Cardiac muscle cell (in vitro differentiated cells and primary cell): ENCODE results near the gene CYB5D1. TPM values are rescaled to one million over a fixed set of nuclear protein-coding genes. Genes with fewer than 3 reads are reported as not detected.
A peak's percentile ranks its signal among the peaks of the same experiment; 100 is the strongest.
"Not testable (repeated sequence)": the region's sequence is repeated elsewhere in the genome, so short reads cannot be mapped to it uniquely, and the experiment has no call there.

Experiments
- DNase-seq, 2 donors: peaks; one replicate each; pipeline versions ENCODE4 v3.0.0 to v3.0.0-alpha.2; 2010 to 2017; ENCODE audit warnings: low read depth in 1 of 2, low spot score in 1 of 2
- H3K27ac ChIP-seq: fragments of 200-600 bp; sonication (generic); 2 replicates; pipeline ENCODE4 v1.5.1; 2016
- H3K27me3 ChIP-seq: fragments of 200-600 bp; sonication (generic); 2 replicates; pipeline ENCODE4 v1.6.0; 2016; ENCODE audit warnings: control low read depth
- H3K36me3 ChIP-seq: fragments of 200-600 bp; sonication (generic); 2 replicates; pipeline ENCODE4 v1.5.1; 2016; ENCODE audit warnings: control low read depth
- H3K4me1 ChIP-seq: fragments of 200-600 bp; sonication (generic); 2 replicates; pipeline ENCODE4 v1.8.1; 2017; ENCODE audit warnings: low read depth, mild to moderate bottlenecking, mixed run types
- H3K4me3 ChIP-seq: fragments of 200-600 bp; sonication (generic); 2 replicates; pipeline ENCODE4 v1.5.1; 2016; ENCODE audit warnings: mild to moderate bottlenecking
- H3K9me3 ChIP-seq: fragments of 200-600 bp; sonication (generic); 2 replicates; pipeline ENCODE4 v1.5.1; 2017; ENCODE audit warnings: low read depth, mild to moderate bottlenecking, control low read depth
- polyA plus RNA-seq: library from polyadenylated mRNA; unstranded; fragments of >200 nt; fragmentation: Nextera tagmentation; extraction: Ambion mirVana; gene quantifications from 2 replicates; pipeline ENCODE4 v1.2.1, GENCODE V29; 2016
- total RNA-seq: library from RNA; depleted of rRNA; stranded (reverse); fragments of >200 nt; gene quantifications from 2 replicates; pipeline ENCODE4 v1.2.3, GENCODE V29; 2016
- TF ChIP-seq, protein P1 (sequence below): IDR thresholded peaks from 2 replicates; pipeline ENCODE4 v1.5.1; 2012; ENCODE audit warnings: low read depth, mild to moderate bottlenecking, low read length

The CYB5D1 gene, protein sequence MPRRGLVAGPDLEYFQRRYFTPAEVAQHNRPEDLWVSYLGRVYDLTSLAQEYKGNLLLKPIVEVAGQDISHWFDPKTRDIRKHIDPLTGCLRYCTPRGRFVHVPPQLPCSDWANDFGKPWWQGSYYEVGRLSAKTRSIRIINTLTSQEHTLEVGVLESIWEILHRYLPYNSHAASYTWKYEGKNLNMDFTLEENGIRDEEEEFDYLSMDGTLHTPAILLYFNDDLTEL
- 14.0 and 14.3 TPM in 2 replicates for total RNA-seq
- polyA plus RNA-seq, result 10.7 and 13.7 TPM in 2 replicates

DNA sequence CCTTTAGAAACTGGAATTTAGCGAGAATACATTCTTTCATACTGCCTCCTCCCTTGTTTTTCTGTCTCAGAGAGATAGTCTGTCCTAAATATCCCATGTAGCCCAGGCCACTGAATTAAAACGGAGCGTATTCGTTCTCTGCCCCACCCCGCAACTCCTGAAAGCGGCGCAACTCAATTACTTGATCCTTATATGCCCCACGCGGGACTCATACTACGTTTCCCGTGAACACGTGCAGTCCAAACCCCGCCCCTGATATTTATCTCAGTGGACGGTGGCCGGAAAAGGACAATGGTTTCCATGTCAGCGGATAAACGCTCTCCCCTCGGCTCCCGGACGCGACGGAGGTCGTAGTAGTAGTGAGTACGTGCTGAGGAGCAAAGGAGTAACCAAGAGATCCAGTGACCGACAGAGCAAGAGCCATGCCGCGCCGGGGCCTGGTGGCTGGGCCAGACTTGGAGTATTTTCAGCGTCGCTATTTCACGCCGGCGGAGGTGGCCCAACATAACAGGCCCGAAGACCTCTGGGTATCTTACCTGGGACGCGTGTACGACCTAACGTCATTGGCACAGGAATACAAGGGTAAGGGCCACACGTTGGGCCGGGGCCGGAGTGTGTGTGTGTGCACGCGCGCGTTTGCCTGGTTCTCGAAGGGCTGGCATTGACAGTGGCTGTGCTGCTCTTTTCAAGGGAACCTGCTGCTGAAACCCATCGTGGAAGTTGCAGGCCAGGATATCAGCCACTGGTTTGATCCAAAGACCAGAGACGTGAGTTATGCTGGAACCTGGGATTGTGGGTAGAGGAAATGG is at the start of gene CYB5D1:
Gene CYB5D1, plus strand, starts transcription at position 291 of the 809 bp plus-strand sequence. Its CDS starts 132 bp downstream, at position 423.
- H3K27ac ChIP-seq, result peak within 1 kb of the TSS; percentile 87
- TF ChIP-seq, protein P1, sequence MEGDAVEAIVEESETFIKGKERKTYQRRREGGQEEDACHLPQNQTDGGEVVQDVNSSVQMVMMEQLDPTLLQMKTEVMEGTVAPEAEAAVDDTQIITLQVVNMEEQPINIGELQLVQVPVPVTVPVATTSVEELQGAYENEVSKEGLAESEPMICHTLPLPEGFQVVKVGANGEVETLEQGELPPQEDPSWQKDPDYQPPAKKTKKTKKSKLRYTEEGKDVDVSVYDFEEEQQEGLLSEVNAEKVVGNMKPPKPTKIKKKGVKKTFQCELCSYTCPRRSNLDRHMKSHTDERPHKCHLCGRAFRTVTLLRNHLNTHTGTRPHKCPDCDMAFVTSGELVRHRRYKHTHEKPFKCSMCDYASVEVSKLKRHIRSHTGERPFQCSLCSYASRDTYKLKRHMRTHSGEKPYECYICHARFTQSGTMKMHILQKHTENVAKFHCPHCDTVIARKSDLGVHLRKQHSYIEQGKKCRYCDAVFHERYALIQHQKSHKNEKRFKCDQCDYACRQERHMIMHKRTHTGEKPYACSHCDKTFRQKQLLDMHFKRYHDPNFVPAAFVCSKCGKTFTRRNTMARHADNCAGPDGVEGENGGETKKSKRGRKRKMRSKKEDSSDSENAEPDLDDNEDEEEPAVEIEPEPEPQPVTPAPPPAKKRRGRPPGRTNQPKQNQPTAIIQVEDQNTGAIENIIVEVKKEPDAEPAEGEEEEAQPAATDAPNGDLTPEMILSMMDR, result no peak

DNA sequence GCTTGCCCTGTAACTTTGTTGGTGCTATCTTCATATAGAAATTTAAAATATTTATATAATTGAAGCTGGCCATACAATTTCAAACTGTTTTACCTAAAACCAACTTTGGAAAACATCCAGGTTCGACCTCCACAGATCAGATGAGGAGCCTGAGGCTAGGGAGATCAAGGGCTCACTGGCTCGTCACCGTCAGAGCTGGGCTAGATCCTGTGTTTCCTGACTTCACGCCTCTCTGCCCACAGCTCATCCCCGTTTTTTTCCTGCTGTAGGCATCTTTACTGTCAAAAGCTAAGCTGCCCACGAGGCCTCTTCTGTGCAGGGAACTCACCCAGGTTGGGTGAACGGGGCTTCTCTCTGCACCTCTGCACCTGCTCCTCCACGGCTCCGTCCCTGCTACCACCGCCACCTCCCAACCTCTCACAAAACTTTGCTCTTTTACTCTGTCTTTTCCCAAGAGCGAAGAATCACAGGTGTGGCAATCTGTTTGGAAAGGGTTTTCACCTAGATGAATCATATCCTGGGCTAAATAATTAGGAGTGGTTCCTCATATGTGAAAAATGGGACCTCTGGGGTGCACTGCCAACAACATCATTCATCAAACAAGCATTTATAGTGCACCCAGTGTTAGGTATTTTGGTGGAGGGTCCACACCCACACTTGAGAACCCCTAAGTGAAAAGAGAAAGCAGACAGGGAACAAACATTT is 48.6 kb upstream of the CYB5D1 start:
- Histone ChIP-seq H3K4me3 (no peak overlapping the region), H3K27me3 (no peaks in the 10 kb centered on the region), H3K36me3 (no peaks in the 10 kb centered on the region), H3K9me3 (no peaks in the 10 kb centered on the region), H3K27ac (no peak overlapping the region), H3K4me1 (no peaks in the 10 kb centered on the region)
- no peak for DNase-seq
- TF ChIP-seq, protein P1, result no peak

More for the DNA sequence above, at the start of gene CYB5D1:
- Histone ChIP-seq H3K36me3 (no peaks in the 10 kb centered on the region), H3K9me3 (no peaks in the 10 kb centered on the region), H3K4me3 (peak within 1 kb of the TSS; percentile 58), H3K27me3 (no peaks in the 10 kb centered on the region), H3K4me1 (peaks cover 27% of the 10 kb centered on the region)
- DNase-seq, result peak; percentile 92 to 95

DNA sequence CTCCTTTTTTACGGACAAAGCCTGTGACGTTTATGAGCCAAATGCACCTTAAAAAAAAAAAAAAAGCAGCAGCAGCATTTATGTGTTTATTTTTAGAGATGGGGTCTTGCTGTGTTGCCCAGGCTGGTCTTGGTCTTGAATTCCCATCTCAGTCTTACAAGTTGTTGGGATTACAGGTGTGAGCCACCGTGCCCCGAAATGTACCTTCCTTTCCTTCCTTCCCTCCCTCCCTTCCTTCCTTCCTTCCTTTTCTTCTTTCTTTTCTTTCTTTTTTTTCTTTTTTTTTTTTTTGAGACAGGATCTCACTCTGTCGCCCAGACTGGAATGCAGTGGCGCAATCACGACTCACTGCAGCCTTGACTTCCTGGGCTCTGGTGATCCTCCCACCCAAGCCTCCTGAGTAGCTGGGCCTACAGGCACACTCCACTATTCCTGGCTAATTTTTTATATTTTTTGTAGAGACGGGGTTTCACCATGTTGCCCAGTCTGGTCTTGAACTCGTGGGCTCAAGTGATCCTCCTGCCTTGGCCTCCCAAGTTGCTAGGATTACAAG is 47.9 kb upstream of the CYB5D1 start:
- peak in 1 of 2 donors; percentile 55 for DNase-seq
- H3K36me3 ChIP-seq, H3K27ac ChIP-seq, H3K4me3 ChIP-seq, H3K4me1 ChIP-seq, H3K27me3 ChIP-seq, H3K9me3 ChIP-seq: not testable (repeated sequence)

DNA sequence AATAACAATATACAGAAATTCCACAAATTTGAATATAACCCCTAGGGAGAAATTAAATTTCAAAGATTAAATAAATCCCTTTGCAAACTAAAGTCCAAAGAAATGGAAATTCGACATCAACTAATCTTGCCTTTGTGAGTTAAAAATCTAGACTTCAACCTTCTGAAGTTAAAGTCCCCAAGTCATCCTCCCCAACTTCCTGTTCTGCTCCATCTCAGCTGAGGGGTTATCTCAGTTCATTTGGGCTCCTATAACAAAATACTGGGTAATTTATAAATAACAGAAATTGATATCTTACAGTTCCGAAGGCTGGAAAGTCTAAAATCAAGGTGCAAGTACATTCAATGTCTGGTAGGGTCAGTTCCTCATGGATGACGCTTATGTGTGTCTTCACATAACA is 46.6 kb upstream of the CYB5D1 start:
- Histone ChIP-seq H3K27me3 (no peaks in the 10 kb centered on the region), H3K9me3 (no peaks in the 10 kb centered on the region), H3K4me3 (no peak overlapping the region), H3K36me3 (no peaks in the 10 kb centered on the region), H3K4me1 (no peaks in the 10 kb centered on the region), H3K27ac (no peak overlapping the region)
- TF ChIP-seq, protein P1, result no peak
- DNase-seq, result no peak

DNA sequence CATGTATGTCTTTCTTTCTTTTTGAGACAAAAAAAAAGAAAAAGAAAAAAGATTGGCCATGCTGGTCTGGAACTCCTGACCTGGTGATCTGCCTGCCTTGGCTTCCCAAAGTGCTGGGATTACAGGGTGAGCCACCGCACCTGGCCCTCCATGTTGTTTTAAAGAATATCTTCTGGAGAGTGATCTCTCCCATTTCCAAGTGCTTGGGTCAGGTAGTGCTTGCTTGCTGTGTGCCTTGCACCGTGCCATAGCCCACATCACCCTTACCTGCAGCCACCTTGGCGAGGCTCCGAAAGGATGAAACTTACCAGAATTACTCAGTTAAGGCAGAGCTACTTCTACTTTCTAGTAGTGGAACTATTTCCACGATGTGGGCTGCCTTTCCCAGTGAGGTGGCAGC is 42.8 kb upstream of the CYB5D1 start:
- Histone ChIP-seq H3K9me3 (no peaks in the 10 kb centered on the region), H3K4me1 (peaks cover 11% of the 10 kb centered on the region), H3K4me3 (no peak overlapping the region), H3K36me3 (no peaks in the 10 kb centered on the region), H3K27me3 (no peaks in the 10 kb centered on the region), H3K27ac (no peak overlapping the region)
- TF ChIP-seq, protein P1, result no peak
- DNase-seq, result no peak
